Left lobe of liver (tissue), 2 donors: ENCODE results near the gene GREB1L. TPM values are rescaled to one million over a fixed set of nuclear protein-coding genes. Genes with fewer than 3 reads are reported as not detected.
A peak's percentile ranks its signal among the peaks of the same experiment; 100 is the strongest.
"Not testable (repeated sequence)": the region's sequence is repeated elsewhere in the genome, so short reads cannot be mapped to it uniquely, and the experiment has no call there.

ENCODE experiments used
- ATAC-seq: fragments of 200-7000 bp; cut with Tn5 transposase; one replicate; pipeline ENCODE4 v1.9.1; 2020; ENCODE audit warnings: mild to moderate bottlenecking, moderate library complexity
- DNase-seq: peaks from one replicate; pipeline ENCODE4 v3.0.0-alpha.2; 2020; ENCODE audit warnings: low spot score
- total RNA-seq: library from RNA; stranded (reverse); gene quantifications from one replicate; pipeline ENCODE4 v1.2.1, GENCODE V29; 2021
- donor health status: DM: no; HTN: no; CAD: no; lungs with moderate emphysema.
- donor health status: DM: no; HTN: yes; CAD: no.

Gene GREB1L
- 4.3 TPM for total RNA-seq

- DNase-seq (peak; percentile 88), ATAC-seq (peak; percentile 89)
Measured at GRCh38 chr18:21242141-21242779, at the start of gene GREB1L. Gene GREB1L, plus strand, starts transcription at chr18:21242232. Its CDS starts 141,287 bp downstream, at chr18:21383519.

GRCh38 chr18:21192308-21192624, 49.8 kb upstream of the GREB1L start:
- DNase-seq (no peak), ATAC-seq (no peak)

- DNase-seq = no peak
- peak; percentile 85 for ATAC-seq
Measured at GRCh38 chr18:21194871-21195771, 46.9 kb upstream of the GREB1L start.

- no peak for ATAC-seq
- DNase-seq = no peak
Measured at GRCh38 chr18:21196426-21196825, 45.6 kb upstream of the GREB1L start.

GRCh38 chr18:21203126-21203525, 38.9 kb upstream of the GREB1L start:
- no peak for DNase-seq
- no peak for ATAC-seq

GRCh38 chr18:21203542-21204241, 38.3 kb upstream of the GREB1L start:
- DNase-seq (no peak), ATAC-seq (no peak)

- ATAC-seq (no peak), DNase-seq (no peak)
Measured at GRCh38 chr18:21205695-21206094, 36.3 kb upstream of the GREB1L start.

GRCh38 chr18:21210278-21210677, 31.8 kb upstream of the GREB1L start:
- DNase-seq = no peak
- no peak for ATAC-seq

- ATAC-seq = no peak
- DNase-seq = no peak
Measured at GRCh38 chr18:21210784-21211183, 31.2 kb upstream of the GREB1L start.

- not testable (repeated sequence) for ATAC-seq, DNase-seq
Measured at GRCh38 chr18:21214409-21214808, 27.6 kb upstream of the GREB1L start.

GRCh38 chr18:21215490-21215889, 26.5 kb upstream of the GREB1L start:
- ATAC-seq (no peak), DNase-seq (no peak)

GRCh38 chr18:21218862-21219261, 23.2 kb upstream of the GREB1L start:
- DNase-seq (no peak), ATAC-seq (no peak)

- no peak for DNase-seq
- ATAC-seq = no peak
Measured at GRCh38 chr18:21230436-21230835, 11.6 kb upstream of the GREB1L start.

GRCh38 chr18:21241301-21242048, 557 bp upstream of the GREB1L start:
- peak; percentile 91 for DNase-seq

GRCh38 chr18:21242780-21243401, 859 bp downstream of the GREB1L start:
- ATAC-seq = peak; percentile 27
- DNase-seq = peak; percentile 51

More at GRCh38 chr18:21241301-21242048, 557 bp upstream of the GREB1L start:
- ATAC-seq = peak; percentile 74

- DNase-seq = no peak
- ATAC-seq = no peak
Measured at GRCh38 chr18:21254576-21254975, 12.5 kb downstream of the GREB1L start.

GRCh38 chr18:21255211-21255610, 13.2 kb downstream of the GREB1L start:
- no peak for DNase-seq

GRCh38 chr18:21257386-21257785, 15.4 kb downstream of the GREB1L start:
- ATAC-seq = no peak
- no peak for DNase-seq

More at GRCh38 chr18:21255211-21255610, 13.2 kb downstream of the GREB1L start:
- no peak for ATAC-seq

GRCh38 chr18:21260621-21261020, 18.6 kb downstream of the GREB1L start:
- ATAC-seq (no peak), DNase-seq (no peak)

- DNase-seq (no peak), ATAC-seq (no peak)
Measured at GRCh38 chr18:21261352-21261751, 19.3 kb downstream of the GREB1L start.
